Nephron (organoid): ENCODE measurements around the gene FSD2.
A peak's percentile ranks its signal among the peaks of the same experiment; 100 is the strongest.

Experiments used
- H3K27ac Mint-ChIP-seq, 3 experiments: 2 replicates each; pipeline ENCODE4 v1.8.0; 2020; ENCODE audit warnings: mixed read lengths in 3 of 3, mild to moderate bottlenecking in 2 of 3, moderate library complexity in 1 of 3
- H3K27me3 Mint-ChIP-seq: 2 replicates; pipeline ENCODE4 v1.8.0; 2021; ENCODE audit warnings: low read depth, mild to moderate bottlenecking, moderate library complexity, mixed read lengths
- H3K36me3 Mint-ChIP-seq: 2 replicates; pipeline ENCODE4 v1.8.0; 2020; ENCODE audit warnings: low read depth, mixed read lengths
- H3K4me1 Mint-ChIP-seq: 2 replicates; pipeline ENCODE4 v1.8.0; 2020; ENCODE audit warnings: mixed read lengths
- H3K4me3 Mint-ChIP-seq, 3 experiments: 2 replicates each; pipeline ENCODE4 v1.8.0; 2020; ENCODE audit warnings: mild to moderate bottlenecking in 3 of 3, mixed read lengths in 3 of 3, moderate library complexity in 2 of 3
- H3K9me3 Mint-ChIP-seq: 2 replicates; pipeline ENCODE4 v1.8.0; 2020; ENCODE audit warnings: mixed read lengths
- CTCF ChIP-seq, 3 experiments: fragments of 200-600 bp; sonication (generic); IDR thresholded peaks; one replicate each; pipeline ENCODE4 v1.5.0; 2021; ENCODE audit warnings: antibody characterized with exemption in 3 of 3; ENCODE audit not compliant: unreplicated experiment in 3 of 3

The FSD2 gene

GRCh38 chr15:82833362-82833682 lies 27.5 kb upstream of the FSD2 start:
- no peak overlapping the region for H3K4me3 Mint-ChIP-seq

GRCh38 chr15:82832601-82833361 lies 26.9 kb upstream of the FSD2 start:
- Mint-ChIP-seq H3K27me3 (no peaks in the 10 kb centered on the region), H3K9me3 (peaks cover 2% of the 10 kb centered on the region), H3K4me3 (no peak overlapping the region), H3K36me3 (peaks cover 85% of the 10 kb centered on the region), H3K4me1 (no peaks in the 10 kb centered on the region), H3K27ac (peak overlapping the region; percentile 62 to 72 (median 69))
- no peak for TF ChIP-seq CTCF (IDR thresholded peaks at IDR 0.05; ENCODE audit: unreplicated experiment in 3 of 3)

More at GRCh38 chr15:82833362-82833682, 27.5 kb upstream of the FSD2 start:
- H3K9me3 Mint-ChIP-seq: peaks cover 6% of the 10 kb centered on the region
- peak overlapping the region in 1 of 3 experiments; percentile 69 for H3K27ac Mint-ChIP-seq
- TF ChIP-seq CTCF (IDR thresholded peaks at IDR 0.05; ENCODE audit: unreplicated experiment in 3 of 3): no peak
- H3K36me3 Mint-ChIP-seq: peaks cover 85% of the 10 kb centered on the region
- no peaks in the 10 kb centered on the region for H3K27me3 Mint-ChIP-seq
- H3K4me1 Mint-ChIP-seq: no peaks in the 10 kb centered on the region

- peak overlapping the region; percentile 62 to 72 (median 69) for H3K27ac Mint-ChIP-seq
- no peak overlapping the region for H3K4me3 Mint-ChIP-seq
- TF ChIP-seq CTCF (IDR thresholded peaks at IDR 0.05; ENCODE audit: unreplicated experiment in 3 of 3): no peak
- no peaks in the 10 kb centered on the region for H3K27me3 Mint-ChIP-seq
- H3K36me3 Mint-ChIP-seq: peaks cover 81% of the 10 kb centered on the region
- no peaks in the 10 kb centered on the region for H3K4me1 Mint-ChIP-seq
- no peaks in the 10 kb centered on the region for H3K9me3 Mint-ChIP-seq
Measured at GRCh38 chr15:82831894-82832600, 26.2 kb upstream of the FSD2 start.

- Mint-ChIP-seq H3K9me3 (no peaks in the 10 kb centered on the region), H3K27me3 (no peaks in the 10 kb centered on the region), H3K4me1 (no peaks in the 10 kb centered on the region), H3K36me3 (peaks cover 80% of the 10 kb centered on the region), H3K27ac (no peak overlapping the region), H3K4me3 (no peak overlapping the region)
- no peak for TF ChIP-seq CTCF (IDR thresholded peaks at IDR 0.05; ENCODE audit: unreplicated experiment in 3 of 3)
Measured at GRCh38 chr15:82830427-82831173, 24.7 kb upstream of the FSD2 start.

- no peak overlapping the region for H3K4me3 Mint-ChIP-seq
Measured at GRCh38 chr15:82829234-82829633, 23.4 kb upstream of the FSD2 start.

More at GRCh38 chr15:82829234-82829633, 23.4 kb upstream of the FSD2 start:
- no peaks in the 10 kb centered on the region for H3K4me1 Mint-ChIP-seq
- no peak for TF ChIP-seq CTCF (IDR thresholded peaks at IDR 0.05; ENCODE audit: unreplicated experiment in 3 of 3)
- H3K27ac Mint-ChIP-seq: no peak overlapping the region
- no peaks in the 10 kb centered on the region for H3K9me3 Mint-ChIP-seq
- H3K36me3 Mint-ChIP-seq: peaks cover 69% of the 10 kb centered on the region
- no peaks in the 10 kb centered on the region for H3K27me3 Mint-ChIP-seq
